GM23338 (cell line): Measurements from ENCODE around the gene CD300LB. TPM values are rescaled to one million over a fixed set of nuclear protein-coding genes. Genes with fewer than 3 reads are reported as not detected.

Experiments
- ATAC-seq: fragments of 200-7000 bp; cut with Tn5 transposase; 3 replicates; pipeline ENCODE4 v1.9.1; 2020
- DNase-seq: peaks from one replicate; pipeline ENCODE4 v3.0.0-alpha.2; 2015; ENCODE audit warnings: low spot score
- H2AFZ ChIP-seq: fragments of 200-600 bp; sonication (generic); 2 replicates; pipeline ENCODE4 v1.8.0; 2016; ENCODE audit warnings: antibody characterized with exemption, mild to moderate bottlenecking, moderate library complexity
- H3F3A ChIP-seq: fragments of 200-600 bp; sonication (generic); replicated peaks from 2 replicates; pipeline ENCODE4 v1.8.0; 2017; ENCODE audit warnings: antibody characterized with exemption, mixed run types, low read depth
- H3K27ac ChIP-seq: fragments of 200-600 bp; sonication (generic); 2 replicates; pipeline ENCODE4 v1.6.1; 2016; ENCODE audit warnings: low read depth
- H3K27me3 ChIP-seq: fragments of 200-600 bp; sonication (generic); 2 replicates; pipeline ENCODE4 v1.8.0; 2016; ENCODE audit warnings: mild to moderate bottlenecking, mixed run types, moderate library complexity; ENCODE audit not compliant: insufficient read depth
- H3K36me3 ChIP-seq: fragments of 200-600 bp; sonication (generic); 2 replicates; pipeline ENCODE4 v1.8.0; 2016; ENCODE audit warnings: mild to moderate bottlenecking; ENCODE audit not compliant: insufficient read depth
- H3K4me1 ChIP-seq: fragments of 200-600 bp; sonication (generic); 2 replicates; pipeline ENCODE4 v1.8.0; 2016; ENCODE audit warnings: mild to moderate bottlenecking, moderate library complexity; ENCODE audit not compliant: insufficient read depth
- H3K4me2 ChIP-seq: fragments of 200-600 bp; sonication (generic); 2 replicates; pipeline ENCODE4 v1.7.1; 2017; ENCODE audit warnings: mixed run types
- H3K4me3 ChIP-seq: fragments of 200-600 bp; sonication (generic); 2 replicates; pipeline ENCODE4 v1.6.1; 2016; ENCODE audit warnings: mixed run types
- H3K79me2 ChIP-seq: fragments of 200-600 bp; sonication (generic); replicated peaks from 2 replicates; pipeline ENCODE4 v1.8.0; 2017; ENCODE audit warnings: mild to moderate bottlenecking; ENCODE audit not compliant: insufficient read depth
- H3K9me2 ChIP-seq: fragments of 200-600 bp; sonication (generic); 2 replicates; pipeline ENCODE4 v1.8.0; 2017; ENCODE audit not compliant: insufficient read depth
- H4K20me1 ChIP-seq: fragments of 200-600 bp; sonication (generic); replicated peaks from 2 replicates; pipeline ENCODE4 v1.8.0; 2017; ENCODE audit warnings: mild to moderate bottlenecking; ENCODE audit not compliant: insufficient read depth
- H3K27ac Mint-ChIP-seq: 2 replicates; pipeline ENCODE4 v1.8.0; 2020; ENCODE audit warnings: inconsistent platforms, mild to moderate bottlenecking, moderate library complexity, mixed read lengths
- H3K27me3 Mint-ChIP-seq: 3 replicates; pipeline ENCODE4 v1.8.0; 2022; ENCODE audit warnings: low read depth, mild to moderate bottlenecking, moderate library complexity, mixed read lengths, inconsistent platforms; ENCODE audit not compliant: insufficient read depth, poor library complexity
- H3K36me3 Mint-ChIP-seq: 3 replicates; pipeline ENCODE4 v1.8.0; 2021; ENCODE audit warnings: low read depth, mild to moderate bottlenecking, inconsistent platforms, moderate library complexity, mixed read lengths
- H3K4me1 Mint-ChIP-seq: 3 replicates; pipeline ENCODE4 v1.8.0; 2020; ENCODE audit warnings: mild to moderate bottlenecking, inconsistent platforms, mixed read lengths
- H3K4me3 Mint-ChIP-seq: 3 replicates; pipeline ENCODE4 v1.8.0; 2021; ENCODE audit warnings: moderate library complexity, mild to moderate bottlenecking, inconsistent platforms, mixed read lengths
- H3K9me3 Mint-ChIP-seq: 3 replicates; pipeline ENCODE4 v1.8.0; 2020; ENCODE audit warnings: moderate library complexity, mild to moderate bottlenecking, inconsistent platforms, mixed read lengths
- CREB1 ChIP-seq: fragments of 250-450 bp; sonication (Bioruptor Pico); IDR thresholded peaks from 2 replicates; pipeline ENCODE4 v1.5.0; 2020; ENCODE audit warnings: low read depth, mild to moderate bottlenecking, moderate library complexity
- EZH2 ChIP-seq: fragments of 200-600 bp; sonication (generic); IDR thresholded peaks from one replicate; pipeline ENCODE4 v1.8.0; 2017; ENCODE audit warnings: antibody characterized with exemption, mild to moderate bottlenecking, low read depth; ENCODE audit not compliant: unreplicated experiment
- EZH2phosphoT487 ChIP-seq: fragments of 200-600 bp; sonication (generic); IDR thresholded peaks from one replicate; pipeline ENCODE4 v1.8.1; 2018; ENCODE audit warnings: antibody characterized with exemption; ENCODE audit not compliant: unreplicated experiment
- JUNB ChIP-seq: IDR thresholded peaks from one replicate; pipeline ENCODE4 v1.6.1; 2016; ENCODE audit warnings: antibody characterized with exemption; ENCODE audit not compliant: unreplicated experiment
- POLR2AphosphoS5 ChIP-seq: IDR thresholded peaks from 2 replicates; pipeline ENCODE4 v1.6.1; 2016; ENCODE audit warnings: antibody characterized with exemption, low read depth
- STAT1 ChIP-seq: IDR thresholded peaks from one replicate; pipeline ENCODE4 v1.6.1; 2016; ENCODE audit warnings: antibody characterized with exemption; ENCODE audit not compliant: unreplicated experiment
- ZNF331 ChIP-seq: fragments of 250-450 bp; sonication (Bioruptor Pico); IDR thresholded peaks from 2 replicates; pipeline ENCODE4 v1.5.0; 2020; ENCODE audit warnings: low read depth, mild to moderate bottlenecking, moderate library complexity
- ZNF462 ChIP-seq: fragments of 250-450 bp; sonication (Bioruptor Pico); IDR thresholded peaks from 2 replicates; pipeline ENCODE4 v1.5.0; 2020; ENCODE audit warnings: mild to moderate bottlenecking, moderate library complexity
- polyA plus RNA-seq: library from polyadenylated mRNA; unstranded; fragments of >200 nt; fragmentation: Nextera tagmentation; extraction: Ambion mirVana; gene quantifications from 2 replicates; pipeline ENCODE4 v1.2.1, GENCODE V29; 2016
- total RNA-seq: library from RNA; depleted of rRNA; stranded (reverse); fragments of >200 nt; shearing (Covaris generic); gene quantifications from 2 replicates; pipeline ENCODE4 v1.2.3, GENCODE V29; 2014

Gene CD300LB
- total and polyA plus RNA-seq, 2 experiments from 2014 or later, result not detected

- TF ChIP-seq ZNF462 (no peak), EZH2phosphoT487 (no peak)
Observed at GRCh38 chr17:74485841-74486240, 45.4 kb downstream of the CD300LB start (continued).

- Histone ChIP-seq H4K20me1 (no peaks in the 10 kb centered on the region), H3K36me3 (no peaks in the 10 kb centered on the region), H3K9me2 (no peaks in the 10 kb centered on the region), H3K4me1 (no peaks in the 10 kb centered on the region), H3F3A (no peaks in the 10 kb centered on the region), H3K27me3 (no peaks in the 10 kb centered on the region), H3K27ac (no peak overlapping the region), H3K4me3 (no peak overlapping the region), H3K79me2 (no peaks in the 10 kb centered on the region), H2AFZ (no peak overlapping the region), H3K4me2 (no peak overlapping the region)
- Mint-ChIP-seq H3K9me3 (peaks cover 23% of the 10 kb centered on the region), H3K27ac (no peak overlapping the region), H3K27me3 (peaks cover 3% of the 10 kb centered on the region), H3K36me3 (peaks cover 7% of the 10 kb centered on the region; the same call in 2 of the 3 replicates), H3K4me1 (no peaks in the 10 kb centered on the region), H3K4me3 (no peak overlapping the region)
- ATAC-seq (no peak), DNase-seq (no peak)
- TF ChIP-seq JUNB (no peak), CREB1 (no peak), EZH2 (no peak), STAT1 (no peak), ZNF331 (CRISPR knock-in tag) (no peak), POLR2AphosphoS5 (no peak)
Observed at GRCh38 chr17:74485022-74485743, 46.1 kb downstream of the CD300LB start.
